GM23248 (cell line): Measurements from ENCODE around the gene GRIK5. TPM values are rescaled to one million over a fixed set of nuclear protein-coding genes. Genes with fewer than 3 reads are reported as not detected.

Experiments used
- DNase-seq: peaks from one replicate; pipeline ENCODE4 v3.0.0-alpha.2; 2015
- H2AFZ ChIP-seq: fragments of 200-600 bp; sonication (generic); 2 replicates; pipeline ENCODE4 v1.6.1; 2016; ENCODE audit warnings: antibody characterized with exemption
- H3F3A ChIP-seq: fragments of 200-600 bp; sonication (generic); 2 replicates; pipeline ENCODE4 v1.6.1; 2016; ENCODE audit warnings: mild to moderate bottlenecking, antibody characterized with exemption, mixed run types; ENCODE audit not compliant: insufficient read depth
- H3K27ac ChIP-seq: fragments of 200-600 bp; sonication (generic); 2 replicates; pipeline ENCODE4 v1.5.1; 2016; ENCODE audit warnings: mild to moderate bottlenecking
- H3K27me3 ChIP-seq: fragments of 200-600 bp; sonication (generic); replicated peaks from 2 replicates; pipeline ENCODE4 v1.6.1; 2016; ENCODE audit warnings: mild to moderate bottlenecking; ENCODE audit not compliant: insufficient read depth
- H3K36me3 ChIP-seq: fragments of 200-600 bp; sonication (generic); 2 replicates; pipeline ENCODE4 v1.6.1; 2016; ENCODE audit warnings: low read depth, mild to moderate bottlenecking
- H3K4me1 ChIP-seq: fragments of 200-600 bp; sonication (generic); 2 replicates; pipeline ENCODE4 v1.6.1; 2016; ENCODE audit warnings: mild to moderate bottlenecking; ENCODE audit not compliant: insufficient read depth
- H3K4me2 ChIP-seq: fragments of 200-600 bp; sonication (generic); one replicate; pipeline ENCODE4 v1.6.1; 2016; ENCODE audit warnings: mild to moderate bottlenecking; ENCODE audit not compliant: unreplicated experiment
- H3K4me3 ChIP-seq: fragments of 200-600 bp; sonication (generic); 2 replicates; pipeline ENCODE4 v1.5.1; 2016; ENCODE audit warnings: mild to moderate bottlenecking
- H3K79me2 ChIP-seq: fragments of 200-600 bp; sonication (generic); 2 replicates; pipeline ENCODE4 v1.6.1; 2016; ENCODE audit warnings: mild to moderate bottlenecking; ENCODE audit not compliant: insufficient read depth
- H3K9ac ChIP-seq: fragments of 200-600 bp; sonication (generic); 2 replicates; pipeline ENCODE4 v1.6.1; 2016; ENCODE audit warnings: mild to moderate bottlenecking
- H3K9me2 ChIP-seq: fragments of 200-600 bp; sonication (generic); 2 replicates; pipeline ENCODE4 v1.6.1; 2016; ENCODE audit warnings: mixed run types, mild to moderate bottlenecking, moderate library complexity; ENCODE audit not compliant: insufficient read depth
- H3K9me3 ChIP-seq: fragments of 200-600 bp; sonication (generic); one replicate; pipeline ENCODE4 v1.6.1; 2017; ENCODE audit warnings: low read depth
- H4K20me1 ChIP-seq: fragments of 200-600 bp; sonication (generic); 2 replicates; pipeline ENCODE4 v1.6.0; 2016; ENCODE audit not compliant: insufficient read depth
- EZH2 ChIP-seq: fragments of 200-600 bp; sonication (generic); IDR thresholded peaks from 2 replicates; pipeline ENCODE4 v1.6.1; 2018; ENCODE audit warnings: antibody characterized with exemption, mild to moderate bottlenecking; ENCODE audit not compliant: insufficient read depth, poor library complexity, severe bottlenecking
- EZH2phosphoT487 ChIP-seq: fragments of 200-600 bp; sonication (generic); IDR thresholded peaks from 2 replicates; pipeline ENCODE4 v1.6.1; 2018; ENCODE audit warnings: antibody characterized with exemption, moderate library complexity, mild to moderate bottlenecking, low read depth; ENCODE audit not compliant: insufficient read depth
- WGBS, 2 experiments: methylation state at CpG; one replicate each; pipeline ENCODE4 v1.1.6; 2015 to 2017; ENCODE audit warnings: low lambda C conversion rate in 2 of 2, low coverage in 1 of 2; ENCODE audit errors: missing lambda C conversion rate in 2 of 2; 5-methylcytosine and 5-hydroxymethylcytosine counted together
- in situ Hi-C: fragments of 300-500 bp; cut with MboI; formaldehyde crosslinking; loops from 2 replicates; pipeline ENCODE4 v1.15.0; 2020
- polyA plus RNA-seq: library from polyadenylated mRNA; unstranded; fragments of >200 nt; fragmentation: Nextera tagmentation; extraction: Ambion mirVana; gene quantifications from 2 replicates; pipeline ENCODE4 v1.2.1, GENCODE V29; 2016
- total RNA-seq: library from RNA; depleted of rRNA; stranded (reverse); fragments of >200 nt; shearing (Covaris generic); gene quantifications from 2 replicates; pipeline ENCODE4 v1.2.3, GENCODE V29; 2014; rRNA removed

Gene GRIK5
- total and polyA plus RNA-seq, 2 experiments from 2014 or later, result not detected

- Histone ChIP-seq H3K9me2 (no peaks in the 10 kb centered on the region), H2AFZ (no peak overlapping the region), H3K4me1 (no peaks in the 10 kb centered on the region), H3K4me3 (0 out of 2 replicates have a peak overlapping the region, but pooled peaks have one; percentile 43), H4K20me1 (no peaks in the 10 kb centered on the region), H3F3A (no peaks in the 10 kb centered on the region), H3K9me3 (no peaks in the 10 kb centered on the region), H3K9ac (no peak overlapping the region), H3K4me2 (peak overlapping the region; percentile 61), H3K27ac (no peak overlapping the region), H3K36me3 (0 out of 2 replicates have a peak, but pooled peaks cover 3% of the 10 kb centered on the region), H3K79me2 (no peaks in the 10 kb centered on the region), H3K27me3 (no peaks in the 10 kb centered on the region)
- peak; percentile 59 for DNase-seq
- WGBS, 2 experiments, result 4 to 7% methylated on average over 4 to 12 of the region's 12 CpGs
- in situ Hi-C loops, result no loop called here
- TF ChIP-seq EZH2, result no peak
- TF ChIP-seq EZH2phosphoT487, result no peak
These were observed 118.3 kb downstream of the GRIK5 start for GRCh38 chr19:41951686-41952172.

Other genes with a start within 250 kb of the GRIK5 start
- not detected in 2 replicates for gene LYPD4, start 225.5 kb downstream of the GRIK5 start, total RNA-seq
- not detected in 2 replicates for gene LYPD4, start 225.5 kb downstream of the GRIK5 start, polyA plus RNA-seq
- gene DMRTC2, start 225.2 kb downstream of the GRIK5 start, total RNA-seq, result not detected in 2 replicates
- not detected in 2 replicates for gene DMRTC2, start 225.2 kb downstream of the GRIK5 start, polyA plus RNA-seq
- gene RPS19, start 210.0 kb downstream of the GRIK5 start, total RNA-seq, result 296 and 881 TPM in 2 replicates
- 2,308 and 2,316 TPM in 2 replicates for gene RPS19, start 210.0 kb downstream of the GRIK5 start, polyA plus RNA-seq
- not detected in 2 replicates for gene CD79A, start 192.9 kb downstream of the GRIK5 start, total RNA-seq
- gene CD79A, start 192.9 kb downstream of the GRIK5 start, polyA plus RNA-seq, result 0.49 TPM in 1 of 2 replicates, not detected in the other
- gene ARHGEF1, start 187.0 kb downstream of the GRIK5 start, total RNA-seq, result 44.6 and 46.2 TPM in 2 replicates
- gene ARHGEF1, start 187.0 kb downstream of the GRIK5 start, polyA plus RNA-seq, result 44.3 and 49.6 TPM in 2 replicates
- not detected in 2 replicates for gene ERFL, start 141.8 kb downstream of the GRIK5 start, total RNA-seq
- gene ERFL, start 141.8 kb downstream of the GRIK5 start, polyA plus RNA-seq, result not detected in 2 replicates
- gene RABAC1, start 110.9 kb downstream of the GRIK5 start, total RNA-seq, result 294 and 405 TPM in 2 replicates
- 470 and 473 TPM in 2 replicates for gene RABAC1, start 110.9 kb downstream of the GRIK5 start, polyA plus RNA-seq
- 0.11 and 0.63 TPM in 2 replicates for gene ATP1A3, start 76.0 kb downstream of the GRIK5 start, total RNA-seq
- 0.34 and 0.36 TPM in 2 replicates for gene ATP1A3, start 76.0 kb downstream of the GRIK5 start, polyA plus RNA-seq
- 16.1 and 19.5 TPM in 2 replicates for gene ZNF574, start 6.0 kb upstream of the GRIK5 start, total RNA-seq
- gene ZNF574, start 6.0 kb upstream of the GRIK5 start, polyA plus RNA-seq, result 14.8 and 16.6 TPM in 2 replicates
- gene POU2F2, start 62.2 kb upstream of the GRIK5 start, total RNA-seq, result 0.38 and 1.5 TPM in 2 replicates
- gene POU2F2, start 62.2 kb upstream of the GRIK5 start, polyA plus RNA-seq, result 3.0 and 4.6 TPM in 2 replicates
- gene DEDD2, start 147.5 kb upstream of the GRIK5 start, total RNA-seq, result 27.8 and 34.7 TPM in 2 replicates
- 21.1 and 22.5 TPM in 2 replicates for gene DEDD2, start 147.5 kb upstream of the GRIK5 start, polyA plus RNA-seq
- gene ZNF526, start 150.1 kb upstream of the GRIK5 start, total RNA-seq, result 7.8 and 8.7 TPM in 2 replicates
- 10.2 and 10.5 TPM in 2 replicates for gene ZNF526, start 150.1 kb upstream of the GRIK5 start, polyA plus RNA-seq
- gene GSK3A, start 172.4 kb upstream of the GRIK5 start, total RNA-seq, result 23.1 and 33.4 TPM in 2 replicates
- gene GSK3A, start 172.4 kb upstream of the GRIK5 start, polyA plus RNA-seq, result 13.0 and 13.1 TPM in 2 replicates
- gene ERF, start 184.9 kb upstream of the GRIK5 start, total RNA-seq, result 29.6 and 31.9 TPM in 2 replicates
- gene ERF, start 184.9 kb upstream of the GRIK5 start, polyA plus RNA-seq, result 21.2 and 24.7 TPM in 2 replicates
- gene CIC, start 199.0 kb upstream of the GRIK5 start, total RNA-seq, result 17.5 and 22.3 TPM in 2 replicates
- gene CIC, start 199.0 kb upstream of the GRIK5 start, polyA plus RNA-seq, result 7.8 and 8.3 TPM in 2 replicates
- 1.1 TPM in 1 of 2 replicates, not detected in the other for gene PRR19, start 231.9 kb upstream of the GRIK5 start, total RNA-seq
- 0.84 and 1.1 TPM in 2 replicates for gene PRR19, start 231.9 kb upstream of the GRIK5 start, polyA plus RNA-seq
- gene PAFAH1B3, start 232.4 kb upstream of the GRIK5 start, total RNA-seq, result 22.5 and 26.0 TPM in 2 replicates
- gene PAFAH1B3, start 232.4 kb upstream of the GRIK5 start, polyA plus RNA-seq, result 19.4 and 22.1 TPM in 2 replicates
- not detected in 2 replicates for gene TMEM145, start 243.1 kb upstream of the GRIK5 start, total RNA-seq
- not detected in 2 replicates for gene TMEM145, start 243.1 kb upstream of the GRIK5 start, polyA plus RNA-seq